ENCODE results near the gene PDE1C. TPM values are rescaled to one million over a fixed set of nuclear protein-coding genes. Genes with fewer than 3 reads are reported as not detected.

PDE1C gene
- polyA plus RNA-seq, 1 of the 3 experiments (the other 2 are of a cell fraction), result 4.6 TPM

DNA sequence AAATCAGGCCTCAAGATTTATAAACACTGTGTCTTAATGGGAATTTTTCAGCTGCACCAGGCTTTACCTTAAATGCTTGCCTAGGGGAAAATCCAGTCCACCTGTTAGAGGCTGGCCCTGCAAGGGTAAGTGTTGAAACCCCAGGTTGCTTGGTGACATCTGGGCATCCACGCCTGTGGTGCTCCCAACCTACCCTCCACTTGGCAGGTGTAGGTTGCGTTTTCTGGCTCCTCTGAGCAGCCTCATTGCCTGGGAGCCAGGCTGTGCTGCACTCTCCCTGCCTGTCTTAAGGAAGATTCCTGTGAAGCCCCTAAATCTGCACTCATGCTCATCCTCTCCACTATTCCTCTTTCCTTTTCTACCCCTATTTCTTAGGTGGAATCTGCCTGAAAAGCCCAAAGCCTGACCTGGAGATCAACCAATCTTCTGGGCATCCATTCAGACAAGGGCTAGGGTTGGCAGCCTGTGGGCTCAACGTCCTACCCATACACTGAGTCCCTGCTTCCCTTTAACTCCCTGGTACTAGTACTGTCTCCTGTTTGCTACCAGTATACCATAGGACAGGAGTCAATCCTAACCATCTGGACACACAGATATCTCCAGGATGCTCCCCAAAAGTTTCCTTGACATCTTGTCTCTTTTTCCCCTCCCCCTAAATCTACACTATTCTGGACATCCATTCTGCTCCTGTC lies 150.4 kb downstream of the PDE1C start (continued):
- TF ChIP-seq, protein P1, sequence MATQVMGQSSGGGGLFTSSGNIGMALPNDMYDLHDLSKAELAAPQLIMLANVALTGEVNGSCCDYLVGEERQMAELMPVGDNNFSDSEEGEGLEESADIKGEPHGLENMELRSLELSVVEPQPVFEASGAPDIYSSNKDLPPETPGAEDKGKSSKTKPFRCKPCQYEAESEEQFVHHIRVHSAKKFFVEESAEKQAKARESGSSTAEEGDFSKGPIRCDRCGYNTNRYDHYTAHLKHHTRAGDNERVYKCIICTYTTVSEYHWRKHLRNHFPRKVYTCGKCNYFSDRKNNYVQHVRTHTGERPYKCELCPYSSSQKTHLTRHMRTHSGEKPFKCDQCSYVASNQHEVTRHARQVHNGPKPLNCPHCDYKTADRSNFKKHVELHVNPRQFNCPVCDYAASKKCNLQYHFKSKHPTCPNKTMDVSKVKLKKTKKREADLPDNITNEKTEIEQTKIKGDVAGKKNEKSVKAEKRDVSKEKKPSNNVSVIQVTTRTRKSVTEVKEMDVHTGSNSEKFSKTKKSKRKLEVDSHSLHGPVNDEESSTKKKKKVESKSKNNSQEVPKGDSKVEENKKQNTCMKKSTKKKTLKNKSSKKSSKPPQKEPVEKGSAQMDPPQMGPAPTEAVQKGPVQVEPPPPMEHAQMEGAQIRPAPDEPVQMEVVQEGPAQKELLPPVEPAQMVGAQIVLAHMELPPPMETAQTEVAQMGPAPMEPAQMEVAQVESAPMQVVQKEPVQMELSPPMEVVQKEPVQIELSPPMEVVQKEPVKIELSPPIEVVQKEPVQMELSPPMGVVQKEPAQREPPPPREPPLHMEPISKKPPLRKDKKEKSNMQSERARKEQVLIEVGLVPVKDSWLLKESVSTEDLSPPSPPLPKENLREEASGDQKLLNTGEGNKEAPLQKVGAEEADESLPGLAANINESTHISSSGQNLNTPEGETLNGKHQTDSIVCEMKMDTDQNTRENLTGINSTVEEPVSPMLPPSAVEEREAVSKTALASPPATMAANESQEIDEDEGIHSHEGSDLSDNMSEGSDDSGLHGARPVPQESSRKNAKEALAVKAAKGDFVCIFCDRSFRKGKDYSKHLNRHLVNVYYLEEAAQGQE (IDR thresholded peaks at IDR 0.05; ENCODE audit: low read depth, low read length), result no peak
- TF ChIP-seq FOXM1 (IDR thresholded peaks at IDR 0.05; ENCODE audit: low read depth), result no peak
- TF ChIP-seq, protein P2, sequence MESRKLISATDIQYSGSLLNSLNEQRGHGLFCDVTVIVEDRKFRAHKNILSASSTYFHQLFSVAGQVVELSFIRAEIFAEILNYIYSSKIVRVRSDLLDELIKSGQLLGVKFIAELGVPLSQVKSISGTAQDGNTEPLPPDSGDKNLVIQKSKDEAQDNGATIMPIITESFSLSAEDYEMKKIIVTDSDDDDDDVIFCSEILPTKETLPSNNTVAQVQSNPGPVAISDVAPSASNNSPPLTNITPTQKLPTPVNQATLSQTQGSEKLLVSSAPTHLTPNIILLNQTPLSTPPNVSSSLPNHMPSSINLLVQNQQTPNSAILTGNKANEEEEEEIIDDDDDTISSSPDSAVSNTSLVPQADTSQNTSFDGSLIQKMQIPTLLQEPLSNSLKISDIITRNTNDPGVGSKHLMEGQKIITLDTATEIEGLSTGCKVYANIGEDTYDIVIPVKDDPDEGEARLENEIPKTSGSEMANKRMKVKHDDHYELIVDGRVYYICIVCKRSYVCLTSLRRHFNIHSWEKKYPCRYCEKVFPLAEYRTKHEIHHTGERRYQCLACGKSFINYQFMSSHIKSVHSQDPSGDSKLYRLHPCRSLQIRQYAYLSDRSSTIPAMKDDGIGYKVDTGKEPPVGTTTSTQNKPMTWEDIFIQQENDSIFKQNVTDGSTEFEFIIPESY (IDR thresholded peaks at IDR 0.05; ENCODE audit: borderline replicate concordance, low read depth), result no peak
- no peak for TF ChIP-seq MXI1 (IDR thresholded peaks at IDR 0.05; ENCODE audit: low read depth, low read length)

DNA sequence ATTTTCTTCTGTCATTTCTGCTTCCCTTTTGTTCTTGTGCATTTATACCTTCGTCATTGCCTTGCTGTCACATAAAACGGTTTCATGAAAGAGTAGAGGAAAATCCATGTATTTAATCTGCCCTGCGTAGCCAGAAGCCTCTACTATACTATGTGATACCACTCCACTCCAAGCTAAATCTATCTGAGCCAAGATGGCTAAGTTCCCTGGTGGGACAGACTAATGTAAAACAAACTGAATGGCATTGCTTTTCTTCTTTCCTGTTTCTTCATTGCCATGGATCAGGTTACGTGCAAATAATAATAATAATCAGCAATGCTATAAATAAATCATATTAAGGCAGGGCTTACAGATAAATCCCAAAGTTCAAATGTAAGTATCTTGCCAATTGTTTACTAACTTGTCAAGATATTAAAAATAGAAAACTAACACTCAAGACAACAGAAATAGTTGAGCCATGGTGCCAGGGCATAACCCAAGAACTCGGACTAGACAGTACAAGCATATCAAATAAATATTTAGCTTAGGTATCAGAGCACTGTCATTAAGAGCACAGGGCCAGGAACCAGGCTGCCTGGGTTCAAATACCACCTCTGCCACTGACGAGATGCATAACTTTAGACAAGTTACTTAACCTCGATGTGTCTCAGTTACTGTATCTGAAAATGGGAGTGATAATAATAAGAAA lies 151.4 kb downstream of the PDE1C start:
- Histone ChIP-seq H3K27ac (ENCODE audit: low read depth in 2 of 2, low read length in 1 of 2) (no peak overlapping the region), H4K20me1 (ENCODE audit: insufficient read depth) (no peaks in the 10 kb centered on the region), H3K27me3 (ENCODE audit: insufficient read depth) (no peaks in the 10 kb centered on the region; the same call in 1 of the 2 replicates), H2AFZ (ENCODE audit: low read depth) (no peak overlapping the region), H3K9ac (no peak overlapping the region), H3K36me3 (replicated peaks in 1 of 2; ENCODE audit: control insufficient read depth in 1 of 2, insufficient read depth in 2 of 2, low read length in 1 of 2) (no peaks in the 10 kb centered on the region), H3K4me1 (ENCODE audit: control insufficient read depth in 1 of 2, insufficient read depth in 2 of 2, low read depth in 1 of 2, low read length in 1 of 2) (no peaks in the 10 kb centered on the region; a peak in 1 of 4 replicates), H3K9me2 (no peaks in the 10 kb centered on the region), H3F3A (replicated peaks; ENCODE audit: insufficient read depth) (no peaks in the 10 kb centered on the region), H3K79me2 (ENCODE audit: insufficient read depth) (no peaks in the 10 kb centered on the region), H3K4me2 (no peak overlapping the region), H3K4me3 (ENCODE audit: low read depth in 2 of 2, low read length in 1 of 2) (no peak overlapping the region), H3K9me3 (no peaks in the 10 kb centered on the region)
- CTCF ChIA-PET, result interaction anchor here (1.0 kb wide), 1 partner anchor 15 kb away, joined by 3 read pairs; no protein-coding TSS in a partner anchor
- 13% methylated on average over 7 of the region's 7 CpGs for WGBS (ENCODE audit: low lambda C conversion rate)
- POLR2A ChIA-PET, result no interaction called here
- TF ChIP-seq JUND (IDR thresholded peaks at IDR 0.05) (no peak), TEAD4 (IDR thresholded peaks at IDR 0.05; ENCODE audit: borderline replicate concordance, insufficient read depth) (no peak), EP300 (IDR thresholded peaks at IDR 0.05; ENCODE audit: borderline replicate concordance in 1 of 2, low read depth in 1 of 2, low read length in 1 of 2) (no peak), RAD21 (IDR thresholded peaks at IDR 0.05; ENCODE audit: low read length) (no peak), GABPA (IDR thresholded peaks at IDR 0.05; ENCODE audit: low read depth) (no peak), YY1 (IDR thresholded peaks at IDR 0.05; ENCODE audit: low read depth) (no peak), RXRA (IDR thresholded peaks at IDR 0.05; ENCODE audit: borderline replicate concordance, low read depth) (no peak), GATA2 (CRISPR knock-in tag; IDR thresholded peaks at IDR 0.05) (no peak), RCOR1 (IDR thresholded peaks at IDR 0.05; ENCODE audit: low read length) (no peak)
- TF ChIP-seq, protein P1 (IDR thresholded peaks at IDR 0.05; ENCODE audit: low read depth, low read length), result no peak
- TF ChIP-seq, protein P2 (IDR thresholded peaks at IDR 0.05; ENCODE audit: borderline replicate concordance, low read depth), result no peak
- DNase-seq, result no peak

Data from SK-N-SH (cell line).